Mesenchymal stem cell (in vitro differentiated cells and primary cell): ENCODE data around the gene OR6C3.
"Not testable (repeated sequence)": the region's sequence is repeated elsewhere in the genome, so short reads cannot be mapped to it uniquely, and the experiment has no call there.

Experiments
- DNase-seq: peaks from one replicate; pipeline ENCODE4 v3.0.0-alpha.2; 2013
- H2AFZ ChIP-seq: one replicate; pipeline ENCODE4 v1.6.1; 2013; ENCODE audit warnings: low read depth, mild to moderate bottlenecking, control low read depth, inconsistent platforms, low read length, moderate library complexity
- H2AK5ac ChIP-seq: 2 replicates; pipeline ENCODE4 v1.6.1; 2013; ENCODE audit warnings: low read length, moderate library complexity, mild to moderate bottlenecking, inconsistent platforms; ENCODE audit not compliant: severe bottlenecking
- H2BK120ac ChIP-seq: one replicate; pipeline ENCODE4 v1.6.1; 2013; ENCODE audit warnings: low read depth, mild to moderate bottlenecking, inconsistent platforms, low read length, moderate library complexity
- H2BK12ac ChIP-seq, 2 experiments: one replicate each; pipeline ENCODE4 v1.6.1; 2013; ENCODE audit warnings: inconsistent platforms in 2 of 2, low read length in 2 of 2, mild to moderate bottlenecking in 2 of 2, moderate library complexity in 2 of 2, control low read depth in 1 of 2
- H2BK15ac ChIP-seq: one replicate; pipeline ENCODE4 v1.6.1; 2013; ENCODE audit warnings: mild to moderate bottlenecking, low read depth, inconsistent platforms; ENCODE audit not compliant: poor library complexity, severe bottlenecking
- H2BK5ac ChIP-seq: 2 replicates; pipeline ENCODE4 v1.6.1; 2013; ENCODE audit warnings: low read depth, mild to moderate bottlenecking, low read length, control low read depth, inconsistent platforms; ENCODE audit not compliant: poor library complexity, severe bottlenecking
- H3K14ac ChIP-seq, 2 experiments: one replicate each; pipeline ENCODE4 v1.6.1; 2013; ENCODE audit warnings: inconsistent platforms in 2 of 2, low read length in 2 of 2, control low read depth in 1 of 2, mild to moderate bottlenecking in 1 of 2, moderate library complexity in 1 of 2
- H3K18ac ChIP-seq, 2 experiments: one replicate each; pipeline ENCODE4 v1.6.1; 2013; ENCODE audit warnings: inconsistent platforms in 2 of 2, low read length in 2 of 2, control low read depth in 1 of 2, low read depth in 1 of 2, mild to moderate bottlenecking in 1 of 2
- H3K23ac ChIP-seq, 2 experiments: one replicate each; pipeline ENCODE4 v1.6.1; 2013; ENCODE audit warnings: inconsistent platforms in 2 of 2, low read length in 2 of 2, mild to moderate bottlenecking in 2 of 2, moderate library complexity in 2 of 2, control low read depth in 1 of 2
- H3K27ac ChIP-seq: 2 replicates; pipeline ENCODE4 v1.5.1; 2013; ENCODE audit warnings: mild to moderate bottlenecking, moderate library complexity, low read length, control low read depth, inconsistent platforms; ENCODE audit not compliant: poor library complexity, severe bottlenecking
- H3K27me3 ChIP-seq, 2 experiments: 2 replicates each; pipeline versions ENCODE4 v1.6.1 to v1.7.0; 2013; ENCODE audit warnings: low read length in 2 of 2, mild to moderate bottlenecking in 2 of 2, moderate library complexity in 2 of 2, control low read depth in 1 of 2, inconsistent platforms in 1 of 2; ENCODE audit not compliant: control insufficient read depth in 1 of 2, insufficient read depth in 1 of 2
- H3K36me3 ChIP-seq, 2 experiments: 2 replicates each; pipeline versions ENCODE4 v1.6.1 to v1.7.0; 2013; ENCODE audit warnings: low read length in 2 of 2, control low read depth in 1 of 2, inconsistent platforms in 1 of 2, low read depth in 1 of 2, mild to moderate bottlenecking in 1 of 2; ENCODE audit not compliant: insufficient read depth in 2 of 2, control insufficient read depth in 1 of 2
- H3K4ac ChIP-seq, 2 experiments: one replicate each; pipeline ENCODE4 v1.6.1; 2013; ENCODE audit warnings: inconsistent platforms in 2 of 2, low read length in 2 of 2, mild to moderate bottlenecking in 2 of 2, moderate library complexity in 2 of 2, control low read depth in 1 of 2, low read depth in 1 of 2
- H3K4me1 ChIP-seq: 2 replicates; pipeline ENCODE4 v1.6.1; 2013; ENCODE audit warnings: low read depth, low read length, control low read depth; ENCODE audit not compliant: control insufficient read depth, insufficient read depth
- H3K4me2 ChIP-seq: 2 replicates; pipeline ENCODE4 v1.6.1; 2013; ENCODE audit warnings: low read length, mild to moderate bottlenecking, inconsistent platforms; ENCODE audit not compliant: poor library complexity, severe bottlenecking
- H3K4me3 ChIP-seq, 2 experiments: 2 replicates each; pipeline versions ENCODE4 v1.5.1 to v1.7.0; 2013; ENCODE audit warnings: low read length in 2 of 2, mild to moderate bottlenecking in 2 of 2, control low read depth in 1 of 2, low read depth in 1 of 2; ENCODE audit not compliant: insufficient read depth in 1 of 2
- H3K79me1 ChIP-seq: replicated peaks from 2 replicates; pipeline ENCODE4 v1.6.1; 2013; ENCODE audit warnings: mild to moderate bottlenecking, control low read depth, low read length, inconsistent platforms; ENCODE audit not compliant: poor library complexity, severe bottlenecking
- H3K9ac ChIP-seq: 2 replicates; pipeline ENCODE4 v1.7.0; 2013; ENCODE audit warnings: mild to moderate bottlenecking, low read length, moderate library complexity
- H3K9me3 ChIP-seq: 2 replicates; pipeline ENCODE4 v1.7.0; 2013; ENCODE audit warnings: mild to moderate bottlenecking, low read length; ENCODE audit not compliant: control insufficient read depth
- H4K8ac ChIP-seq: one replicate; pipeline ENCODE4 v1.6.1; 2013; ENCODE audit warnings: inconsistent platforms, mild to moderate bottlenecking, low read length, moderate library complexity
- H4K91ac ChIP-seq: one replicate; pipeline ENCODE4 v1.6.1; 2013; ENCODE audit warnings: mild to moderate bottlenecking, low read length, inconsistent platforms
- WGBS: methylation state at CpG from one replicate; pipeline ENCODE4 v1.1.7; 2013; ENCODE audit warnings: mixed read lengths; 5-methylcytosine and 5-hydroxymethylcytosine counted together

The OR6C3 gene

DNA sequence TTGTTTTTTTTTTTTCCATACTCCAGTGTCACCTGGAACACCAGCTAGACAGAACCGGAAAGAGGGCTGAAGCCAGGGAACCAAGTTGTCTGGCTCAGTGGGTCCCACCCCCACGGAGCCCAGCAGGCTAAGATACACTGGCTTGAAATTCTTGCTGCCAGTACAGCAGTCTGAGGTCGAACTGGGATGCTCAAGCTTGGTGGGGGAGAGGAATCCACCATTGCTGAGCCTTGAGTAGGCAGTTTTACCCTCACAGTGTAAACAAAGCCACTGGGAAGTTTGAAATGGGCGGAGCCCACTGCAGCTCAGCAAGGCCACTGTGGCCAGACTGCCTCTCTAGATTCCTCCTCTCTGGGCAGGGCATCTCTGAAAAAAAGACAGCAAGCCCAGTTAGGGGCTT is 24.8 kb downstream of the OR6C3 start:
- H3K23ac ChIP-seq, H3K79me1 ChIP-seq, H3K4me3 ChIP-seq, H3K27me3 ChIP-seq, H3K14ac ChIP-seq, H3K36me3 ChIP-seq, H4K8ac ChIP-seq, H3K4me2 ChIP-seq, H2AFZ ChIP-seq, H3K4me1 ChIP-seq, H3K18ac ChIP-seq, H2BK12ac ChIP-seq, H2BK5ac ChIP-seq, H2BK15ac ChIP-seq, DNase-seq, H4K91ac ChIP-seq, H2BK120ac ChIP-seq, H3K9ac ChIP-seq, H3K4ac ChIP-seq, H3K9me3 ChIP-seq, H3K27ac ChIP-seq, H2AK5ac ChIP-seq: not testable (repeated sequence)
- 58% methylated on average over 4 of the region's 4 CpGs for WGBS

DNA sequence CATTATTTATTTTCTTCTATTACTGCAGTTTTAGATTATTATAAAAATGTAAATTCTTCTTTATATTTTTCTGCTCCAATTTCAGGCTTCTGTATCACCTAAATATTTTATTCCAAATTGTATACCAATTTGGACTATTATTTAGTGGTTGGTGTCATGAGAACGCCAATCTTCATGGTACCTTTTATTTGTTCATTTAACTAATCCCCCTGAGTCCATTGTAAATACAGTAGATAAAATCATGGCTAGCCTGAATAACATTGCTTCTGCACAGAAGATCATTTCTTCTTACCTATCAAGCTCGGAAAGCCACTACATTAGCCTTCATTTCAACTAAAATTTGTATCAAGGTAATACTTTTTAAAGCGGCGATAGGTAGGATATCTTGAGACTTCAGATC is 32.1 kb downstream of the OR6C3 start, which contains the start of gene OR6C75:
TSS of gene OR6C75 (plus strand) at position 301 of the 400 bp plus-strand sequence. CDS start 2,136 bp downstream, outside the sequence.
- Histone ChIP-seq H3K9ac (no peak within 1 kb of the TSS), H2BK120ac (no peak within 1 kb of the TSS), H3K36me3 (no peaks in the 10 kb centered on the region), H3K18ac (no peak within 1 kb of the TSS), H2AK5ac (no peak within 1 kb of the TSS), H3K4me3 (no peak within 1 kb of the TSS), H3K4me1 (no peaks in the 10 kb centered on the region), H3K27me3 (no peaks in the 10 kb centered on the region), H3K23ac (no peak within 1 kb of the TSS), H2BK12ac (no peak within 1 kb of the TSS), H3K79me1 (no peaks in the 10 kb centered on the region), H4K8ac (no peak within 1 kb of the TSS), H3K9me3 (no peaks in the 10 kb centered on the region), H3K14ac (no peak within 1 kb of the TSS), H3K4me2 (no peak within 1 kb of the TSS), H3K27ac (no peak within 1 kb of the TSS), H2AFZ (no peak within 1 kb of the TSS), H4K91ac (no peak within 1 kb of the TSS), H3K4ac (no peak within 1 kb of the TSS), H2BK15ac (no peak within 1 kb of the TSS), H2BK5ac (no peak within 1 kb of the TSS)
- WGBS = no CpG with 5 or more reads among the region's 4 CpGs
- no peak for DNase-seq

DNA sequence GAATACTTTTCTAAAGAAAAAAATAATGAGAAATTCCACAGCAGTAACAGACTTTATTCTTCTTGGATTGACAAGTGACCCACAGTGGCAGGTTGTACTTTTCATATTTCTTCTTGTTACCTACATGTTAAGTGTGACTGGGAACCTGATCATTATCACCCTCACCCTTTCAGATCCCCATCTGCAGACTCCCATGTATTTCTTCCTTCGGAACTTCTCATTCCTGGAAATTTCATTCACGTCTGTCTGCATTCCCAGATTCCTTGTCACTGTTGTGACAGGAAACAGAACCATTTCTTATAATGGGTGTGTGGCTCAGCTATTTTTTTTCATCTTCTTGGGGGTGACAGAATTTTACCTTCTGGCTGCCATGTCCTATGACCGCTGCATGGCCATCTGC is 34.5 kb downstream of the OR6C3 start:
- no peak overlapping the region for H3K4me2 ChIP-seq
- no peak overlapping the region for H3K9ac ChIP-seq
- H3K23ac ChIP-seq = no peak overlapping the region
- H3K27me3 ChIP-seq = no peaks in the 10 kb centered on the region
- DNase-seq = no peak
- H2BK5ac ChIP-seq = no peak overlapping the region
- H2AFZ ChIP-seq = no peak overlapping the region
- H3K79me1 ChIP-seq = no peaks in the 10 kb centered on the region
- H2BK15ac ChIP-seq = no peak overlapping the region
- H2BK120ac ChIP-seq = no peak overlapping the region
- no peak overlapping the region for H2AK5ac ChIP-seq
- no peak overlapping the region for H3K18ac ChIP-seq
- no peak overlapping the region for H3K14ac ChIP-seq
- no peak overlapping the region for H2BK12ac ChIP-seq
- H3K36me3 ChIP-seq = no peaks in the 10 kb centered on the region
- no peak overlapping the region for H4K8ac ChIP-seq
- H3K4me1 ChIP-seq = no peaks in the 10 kb centered on the region
- no peak overlapping the region for H3K27ac ChIP-seq
- H3K9me3 ChIP-seq = no peaks in the 10 kb centered on the region
- WGBS = 89% methylated on average over 2 of the region's 3 CpGs
- H3K4ac ChIP-seq = no peak overlapping the region
- H4K91ac ChIP-seq = no peak overlapping the region
- H3K4me3 ChIP-seq = no peak overlapping the region

DNA sequence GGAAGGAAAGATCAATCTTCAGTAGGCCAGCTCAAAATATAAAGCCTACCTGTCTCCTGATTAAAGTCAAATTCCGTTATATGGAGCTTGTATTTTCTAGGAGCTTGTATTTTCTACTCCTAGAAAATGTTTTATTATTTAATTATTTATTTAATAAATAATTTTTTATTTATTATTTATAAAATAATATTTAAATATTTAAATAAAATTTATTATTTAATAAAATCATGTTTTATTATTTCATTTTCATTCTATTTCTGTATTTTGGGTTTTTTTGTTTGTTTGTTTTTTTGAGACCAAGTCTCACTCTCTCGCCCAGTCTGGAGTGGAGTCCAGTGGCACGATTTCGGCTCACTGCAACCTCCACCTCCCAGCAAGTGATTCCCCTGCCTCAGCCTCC is 42.0 kb downstream of the OR6C3 start:
- no peak for DNase-seq
- Histone ChIP-seq H4K91ac (no peak overlapping the region), H3K9me3 (no peaks in the 10 kb centered on the region), H2BK5ac (no peak overlapping the region), H2AFZ (no peak overlapping the region), H2AK5ac (no peak overlapping the region), H2BK15ac (no peak overlapping the region), H3K9ac (no peak overlapping the region), H3K18ac (no peak overlapping the region), H2BK120ac (no peak overlapping the region), H3K4ac (no peak overlapping the region), H3K4me1 (no peaks in the 10 kb centered on the region), H3K79me1 (no peaks in the 10 kb centered on the region), H3K27ac (no peak overlapping the region), H2BK12ac (no peak overlapping the region), H3K36me3 (no peaks in the 10 kb centered on the region), H3K14ac (no peak overlapping the region), H3K4me3 (no peak overlapping the region), H3K4me2 (no peak overlapping the region), H3K27me3 (no peaks in the 10 kb centered on the region), H4K8ac (no peak overlapping the region), H3K23ac (no peak overlapping the region)
- WGBS = 88% methylated on average over 3 of the region's 4 CpGs
